Astrocyte (in vitro differentiated cells and primary cell): Measurements from ENCODE around the gene COMMD9. TPM values are rescaled to one million over a fixed set of nuclear protein-coding genes. Genes with fewer than 3 reads are reported as not detected.
"Not testable (repeated sequence)": the region's sequence is repeated elsewhere in the genome, so short reads cannot be mapped to it uniquely, and the experiment has no call there.

ENCODE experiments used
- DNase-seq: peaks from one replicate; pipeline ENCODE4 v3.0.0-alpha.2; 2010; ENCODE audit warnings: low read depth
- FAIRE-seq: peaks from 2 replicates; lab custom pipeline; 2011; peaks lifted over from hg19 to GRCh38; lab: Jason Lieb, UNC
- H2AFZ ChIP-seq: 2 replicates; pipeline ENCODE4 v1.6.0; 2012; ENCODE audit warnings: low read depth, low read length, inconsistent platforms
- H3K27ac ChIP-seq: 2 replicates; pipeline ENCODE4 v1.5.1; 2011; ENCODE audit warnings: low read depth, low read length, inconsistent platforms
- H3K27me3 ChIP-seq: 2 replicates; pipeline ENCODE4 v1.6.0; 2011; ENCODE audit warnings: low read length, inconsistent platforms; ENCODE audit not compliant: insufficient read depth
- H3K36me3 ChIP-seq: 2 replicates; pipeline ENCODE4 v1.5.1; 2011; ENCODE audit warnings: low read length, inconsistent platforms; ENCODE audit not compliant: insufficient read depth
- H3K4me1 ChIP-seq: 2 replicates; pipeline ENCODE4 v1.5.1; 2011; ENCODE audit warnings: low read length, inconsistent platforms; ENCODE audit not compliant: insufficient read depth
- H3K4me2 ChIP-seq: 2 replicates; pipeline ENCODE4 v1.6.0; 2012; ENCODE audit warnings: low read length, inconsistent platforms
- H3K4me3 ChIP-seq: 2 replicates; pipeline ENCODE4 v1.5.1; 2011; ENCODE audit warnings: low read depth, mild to moderate bottlenecking, low read length, inconsistent platforms; ENCODE audit not compliant: insufficient read depth
- H3K79me2 ChIP-seq: 2 replicates; pipeline ENCODE4 v1.6.0; 2012; ENCODE audit warnings: mild to moderate bottlenecking, low read length, inconsistent platforms; ENCODE audit not compliant: insufficient read depth
- H3K9ac ChIP-seq: 2 replicates; pipeline ENCODE4 v1.6.0; 2012; ENCODE audit warnings: mild to moderate bottlenecking, low read length, inconsistent platforms
- H3K9me3 ChIP-seq: 2 replicates; pipeline ENCODE4 v1.5.1; 2012; ENCODE audit warnings: low read depth, mild to moderate bottlenecking, low read length, inconsistent platforms; ENCODE audit not compliant: insufficient read depth
- H4K20me1 ChIP-seq: 2 replicates; pipeline ENCODE4 v1.6.0; 2012; ENCODE audit warnings: low read length, inconsistent platforms; ENCODE audit not compliant: insufficient read depth
- H3K27ac Mint-ChIP-seq: one replicate; pipeline ENCODE4 v1.8.0; 2021; ENCODE audit warnings: mild to moderate bottlenecking, mixed read lengths; ENCODE audit not compliant: unreplicated experiment
- H3K27me3 Mint-ChIP-seq: one replicate; pipeline ENCODE4 v1.8.0; 2021; ENCODE audit warnings: low read depth, mixed read lengths; ENCODE audit not compliant: unreplicated experiment
- H3K36me3 Mint-ChIP-seq: one replicate; pipeline ENCODE4 v1.8.0; 2021; ENCODE audit warnings: low read depth, mixed read lengths; ENCODE audit not compliant: unreplicated experiment
- H3K4me1 Mint-ChIP-seq: one replicate; pipeline ENCODE4 v1.8.0; 2021; ENCODE audit warnings: low read depth, mixed read lengths; ENCODE audit not compliant: unreplicated experiment
- H3K4me3 Mint-ChIP-seq: one replicate; pipeline ENCODE4 v1.8.0; 2021; ENCODE audit warnings: mild to moderate bottlenecking, moderate library complexity, mixed read lengths; ENCODE audit not compliant: unreplicated experiment
- H3K9me3 Mint-ChIP-seq: one replicate; pipeline ENCODE4 v1.8.0; 2021; ENCODE audit warnings: mild to moderate bottlenecking, mixed read lengths; ENCODE audit not compliant: unreplicated experiment
- CTCF ChIP-seq: IDR thresholded peaks from 2 replicates; pipeline ENCODE4 v1.5.1; 2011; ENCODE audit warnings: low read depth, mild to moderate bottlenecking, inconsistent platforms, low read length, moderate library complexity; ENCODE audit not compliant: insufficient read depth
- EZH2 ChIP-seq: IDR thresholded peaks from 2 replicates; pipeline ENCODE4 v1.6.1; 2012; ENCODE audit warnings: mild to moderate bottlenecking, low read length, inconsistent platforms; ENCODE audit not compliant: insufficient read depth
- total RNA-seq: library from RNA; stranded (reverse); gene quantifications from 2 replicates; pipeline ENCODE4 v1.2.1, GENCODE V29; 2021

COMMD9 gene
- total RNA-seq, 1 donor from 2014 or later: 78.4 TPM

- Mint-ChIP-seq H3K9me3 (peaks cover 4% of the 10 kb centered on the region), H3K27ac (no peak overlapping the region), H3K4me1 (peaks cover 8% of the 10 kb centered on the region), H3K4me3 (no peak overlapping the region), H3K27me3 (no peaks in the 10 kb centered on the region), H3K36me3 (peaks cover 2% of the 10 kb centered on the region)
- H3K9ac ChIP-seq: no peak overlapping the region
- H3K79me2 ChIP-seq: no peaks in the 10 kb centered on the region
- H2AFZ ChIP-seq: no peak overlapping the region
- no peaks in the 10 kb centered on the region for H4K20me1 ChIP-seq
- H3K4me3 ChIP-seq: no peak overlapping the region
- H3K27me3 ChIP-seq: peaks cover 2% of the 10 kb centered on the region
- FAIRE-seq: peak; percentile 41
- peaks cover 9% of the 10 kb centered on the region for H3K4me1 ChIP-seq
- H3K27ac ChIP-seq: no peak overlapping the region
- no peaks in the 10 kb centered on the region for H3K36me3 ChIP-seq
- TF ChIP-seq CTCF: no peak
- no peak for TF ChIP-seq EZH2
- H3K4me2 ChIP-seq: no peak overlapping the region
- no peak for DNase-seq
- no peaks in the 10 kb centered on the region for H3K9me3 ChIP-seq
Observed at GRCh38 chr11:36326524-36327419, 37.5 kb upstream of the COMMD9 start.

GRCh38 chr11:36325403-36325802 is 36.2 kb upstream of the COMMD9 start:
- not testable (repeated sequence) for FAIRE-seq, H3K9me3 ChIP-seq, H3K9me3 Mint-ChIP-seq, H2AFZ ChIP-seq, H3K4me1 Mint-ChIP-seq, H3K36me3 ChIP-seq, H3K4me3 ChIP-seq, H3K27ac ChIP-seq, H3K79me2 ChIP-seq, H3K27me3 Mint-ChIP-seq, H3K27ac Mint-ChIP-seq, H3K36me3 Mint-ChIP-seq, H3K4me2 ChIP-seq, H3K27me3 ChIP-seq, H3K4me1 ChIP-seq, H4K20me1 ChIP-seq, H3K9ac ChIP-seq, H3K4me3 Mint-ChIP-seq, DNase-seq

- not testable (repeated sequence) for H3K4me3 Mint-ChIP-seq, H3K36me3 ChIP-seq, H3K36me3 Mint-ChIP-seq, FAIRE-seq, H3K9me3 Mint-ChIP-seq, H3K27me3 ChIP-seq, H4K20me1 ChIP-seq, H3K9ac ChIP-seq, H3K4me1 Mint-ChIP-seq, H2AFZ ChIP-seq, H3K27me3 Mint-ChIP-seq, H3K27ac ChIP-seq, H3K27ac Mint-ChIP-seq, H3K4me3 ChIP-seq, H3K9me3 ChIP-seq, DNase-seq, H3K79me2 ChIP-seq, H3K4me1 ChIP-seq, H3K4me2 ChIP-seq
Observed at GRCh38 chr11:36324956-36325355, 35.7 kb upstream of the COMMD9 start.
